GM12874 (cell line): ENCODE results near the gene CASP14.

ENCODE experiments used
- TF ChIP-seq, protein P1 (sequence below): IDR thresholded peaks from 2 replicates; pipeline ENCODE4 v1.5.1; 2011; ENCODE audit warnings: low read depth, mild to moderate bottlenecking, control low read depth, low read length, moderate library complexity; ENCODE audit not compliant: insufficient read depth

Gene CASP14

DNA sequence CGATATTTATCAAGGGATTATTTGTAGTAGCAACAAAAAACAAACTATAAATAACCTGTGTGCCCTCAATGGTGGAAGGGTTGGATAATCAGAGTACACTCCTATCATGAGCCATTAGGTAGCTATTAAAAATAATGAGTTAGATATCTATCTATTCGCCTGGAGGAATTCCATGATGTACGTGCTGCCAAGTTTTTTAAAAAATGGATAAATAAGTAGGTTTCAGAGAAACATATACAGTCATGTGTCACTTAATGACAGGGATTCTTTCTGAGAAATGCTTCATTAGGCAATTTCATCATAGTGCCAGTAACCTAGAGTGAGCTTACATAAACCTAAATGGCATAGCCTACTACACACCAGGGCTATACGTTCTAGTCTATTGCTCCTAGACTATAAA is 26.5 kb downstream of the CASP14 start:
- TF ChIP-seq, protein P1, sequence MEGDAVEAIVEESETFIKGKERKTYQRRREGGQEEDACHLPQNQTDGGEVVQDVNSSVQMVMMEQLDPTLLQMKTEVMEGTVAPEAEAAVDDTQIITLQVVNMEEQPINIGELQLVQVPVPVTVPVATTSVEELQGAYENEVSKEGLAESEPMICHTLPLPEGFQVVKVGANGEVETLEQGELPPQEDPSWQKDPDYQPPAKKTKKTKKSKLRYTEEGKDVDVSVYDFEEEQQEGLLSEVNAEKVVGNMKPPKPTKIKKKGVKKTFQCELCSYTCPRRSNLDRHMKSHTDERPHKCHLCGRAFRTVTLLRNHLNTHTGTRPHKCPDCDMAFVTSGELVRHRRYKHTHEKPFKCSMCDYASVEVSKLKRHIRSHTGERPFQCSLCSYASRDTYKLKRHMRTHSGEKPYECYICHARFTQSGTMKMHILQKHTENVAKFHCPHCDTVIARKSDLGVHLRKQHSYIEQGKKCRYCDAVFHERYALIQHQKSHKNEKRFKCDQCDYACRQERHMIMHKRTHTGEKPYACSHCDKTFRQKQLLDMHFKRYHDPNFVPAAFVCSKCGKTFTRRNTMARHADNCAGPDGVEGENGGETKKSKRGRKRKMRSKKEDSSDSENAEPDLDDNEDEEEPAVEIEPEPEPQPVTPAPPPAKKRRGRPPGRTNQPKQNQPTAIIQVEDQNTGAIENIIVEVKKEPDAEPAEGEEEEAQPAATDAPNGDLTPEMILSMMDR: no peak

DNA sequence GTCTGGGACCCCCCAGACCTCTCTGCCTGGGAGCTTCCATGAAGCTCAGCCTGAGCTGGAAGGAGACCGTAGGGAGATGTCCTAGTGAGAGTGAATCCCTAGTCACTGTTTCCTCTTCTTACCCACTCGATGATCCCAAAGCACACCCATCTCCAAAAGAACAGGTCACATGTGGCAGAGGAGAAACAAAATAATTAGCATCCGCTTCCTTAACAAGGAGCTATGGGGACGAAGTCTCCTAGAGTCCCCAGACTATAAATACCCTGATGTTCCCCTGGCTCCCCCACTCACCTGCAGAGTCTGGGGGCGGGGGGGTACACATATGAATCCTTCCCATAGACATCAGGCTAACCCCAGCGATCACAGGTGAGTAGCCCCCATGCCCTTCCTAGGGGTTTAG is 32.6 kb downstream of the CASP14 start, which contains the start of gene OR1I1:
TSS of gene OR1I1 (plus strand) at position 301 of the 400 bp plus-strand sequence. CDS start 4,855 bp downstream, outside the sequence.
- TF ChIP-seq, protein P1: no peak

DNA sequence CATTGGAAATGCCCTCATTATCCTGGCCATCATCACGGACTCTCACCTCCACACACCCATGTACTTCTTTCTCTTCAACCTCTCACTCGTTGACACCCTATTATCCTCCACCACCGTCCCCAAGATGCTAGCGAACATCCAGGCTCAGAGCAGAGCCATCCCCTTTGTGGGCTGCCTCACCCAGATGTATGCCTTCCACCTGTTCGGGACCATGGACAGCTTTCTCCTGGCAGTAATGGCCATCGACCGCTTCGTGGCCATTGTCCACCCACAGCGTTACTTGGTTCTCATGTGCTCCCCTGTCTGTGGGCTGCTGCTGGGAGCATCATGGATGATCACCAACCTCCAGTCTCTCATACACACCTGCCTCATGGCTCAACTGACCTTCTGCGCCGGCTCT is 37.9 kb downstream of the CASP14 start:
- TF ChIP-seq, protein P1: no peak

DNA sequence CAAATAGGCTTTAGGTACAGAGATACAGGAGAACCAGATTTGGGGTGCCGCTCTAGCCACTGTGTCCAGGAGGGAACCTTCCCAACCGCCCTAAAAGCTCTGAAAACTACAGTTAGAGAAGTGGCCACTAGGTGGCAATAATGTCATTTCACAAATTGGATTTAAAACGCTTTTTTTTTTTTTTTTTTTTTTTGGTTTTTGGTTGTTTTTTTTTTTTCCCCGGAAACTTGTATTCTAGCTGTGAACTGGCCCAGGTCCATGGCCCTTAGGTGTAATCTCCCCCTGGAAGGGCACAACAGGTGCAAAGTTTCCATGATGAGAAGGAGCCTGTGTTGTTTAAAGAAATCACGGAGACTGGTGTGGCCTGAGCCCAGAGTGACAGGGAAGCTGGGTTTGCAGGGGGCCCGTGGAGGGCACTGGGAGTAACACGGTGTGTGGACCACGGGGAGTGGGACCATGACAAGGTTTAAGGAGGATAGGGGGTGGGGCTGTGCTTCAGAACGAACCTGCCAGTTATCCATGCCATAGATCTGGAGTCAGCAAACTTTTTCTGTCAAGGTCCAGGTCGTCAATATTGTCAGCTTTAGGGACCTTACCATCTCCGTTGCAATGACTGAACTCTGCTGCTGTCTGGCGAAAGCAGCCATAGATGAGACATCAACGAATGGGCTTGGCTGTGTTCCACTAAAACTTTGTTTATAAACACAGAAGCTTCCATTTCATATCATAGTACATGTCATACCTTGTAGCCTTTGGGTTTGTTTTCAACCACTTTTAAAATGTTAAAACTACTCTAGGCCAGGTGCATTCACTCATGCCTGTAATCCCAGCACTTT is 42.9 kb downstream of the CASP14 start:
- TF ChIP-seq, protein P1: peak; percentile 47

DNA sequence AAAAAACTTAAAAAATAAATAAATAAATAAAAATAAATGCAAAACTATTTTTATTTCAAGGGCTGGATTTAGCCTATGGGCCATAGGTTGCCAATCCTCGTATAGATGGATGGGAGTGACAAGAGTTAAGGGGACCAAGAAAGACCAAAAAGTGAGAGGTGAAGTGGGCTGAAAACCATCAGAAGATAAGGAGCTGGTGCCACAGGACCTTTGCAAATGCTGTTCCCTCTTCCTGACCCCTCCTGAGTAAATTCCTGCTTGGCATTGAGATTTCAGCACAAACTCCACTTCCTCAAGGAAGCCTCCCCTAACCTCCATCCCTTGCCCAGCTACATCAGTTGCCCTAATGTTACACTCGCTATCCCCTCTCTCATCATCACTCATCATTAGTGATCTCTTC is 43.7 kb downstream of the CASP14 start:
- TF ChIP-seq, protein P1: no peak

DNA sequence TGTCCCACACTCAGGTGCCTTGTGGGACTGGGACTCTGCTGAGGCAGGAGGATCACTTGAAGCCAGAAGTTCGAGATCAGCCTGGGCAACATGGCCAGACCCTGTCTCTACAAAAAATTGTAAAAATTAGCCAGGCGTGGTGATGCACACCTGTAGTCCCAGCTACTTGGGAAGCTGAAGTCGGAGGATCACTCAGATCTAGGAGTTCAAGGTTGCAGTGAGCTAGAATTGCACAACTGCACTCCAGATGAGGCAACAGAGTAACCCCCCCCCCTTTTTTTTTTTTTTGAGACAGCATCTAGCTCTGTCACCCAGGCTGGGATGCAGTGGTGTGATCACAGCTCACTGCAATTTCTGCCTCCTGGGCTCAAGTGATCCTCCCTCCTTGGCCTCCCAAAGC is 46.9 kb downstream of the CASP14 start:
- TF ChIP-seq, protein P1: no peak

DNA sequence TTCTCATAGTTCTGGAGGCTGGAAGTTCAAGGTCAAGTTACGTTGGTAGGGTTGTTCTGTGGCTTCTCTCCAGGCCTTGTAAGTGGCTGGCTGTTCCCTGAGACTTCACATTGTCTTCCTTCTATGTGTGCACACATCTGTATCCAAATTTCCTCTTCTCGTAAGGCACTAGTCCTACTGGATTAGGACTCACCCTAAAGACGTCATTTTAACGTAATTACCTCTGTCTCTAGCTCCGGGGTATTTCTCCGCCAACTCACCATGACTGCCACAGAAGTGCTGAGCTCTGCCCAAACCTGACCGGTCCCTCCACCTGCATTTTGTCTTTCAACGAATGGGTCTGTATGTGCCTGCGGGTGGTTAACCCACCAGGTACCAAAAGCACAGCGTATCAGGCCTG is 49.2 kb downstream of the CASP14 start:
- TF ChIP-seq, protein P1: no peak
